IPS-NIHi11 (cell line): ENCODE measurements around the gene RNLS.
"Not testable (repeated sequence)": the region's sequence is repeated elsewhere in the genome, so short reads cannot be mapped to it uniquely, and the experiment has no call there.

Experiments
- DNase-seq: peaks from one replicate; pipeline ENCODE4 v3.0.0; 2012; ENCODE audit warnings: mixed read lengths, low spot score

RNLS gene

GRCh38 chr10:88293651-88294230, 289.4 kb downstream of the RNLS start:
- no peak for DNase-seq

GRCh38 chr10:88293073-88293472, 290.0 kb downstream of the RNLS start:
- no peak for DNase-seq

GRCh38 chr10:88292185-88292514, 291.0 kb downstream of the RNLS start:
- DNase-seq = no peak

GRCh38 chr10:88291289-88292184, 291.6 kb downstream of the RNLS start:
- DNase-seq = no peak

GRCh38 chr10:88289342-88289741, 293.8 kb downstream of the RNLS start:
- DNase-seq = no peak

- no peak for DNase-seq
Measured at GRCh38 chr10:88288320-88289059, 294.6 kb downstream of the RNLS start.

- DNase-seq = no peak
Measured at GRCh38 chr10:88286030-88286429, 297.1 kb downstream of the RNLS start.

- no peak for DNase-seq
Measured at GRCh38 chr10:88281592-88282347, 301.3 kb downstream of the RNLS start.

GRCh38 chr10:88280518-88280917, 302.6 kb downstream of the RNLS start:
- no peak for DNase-seq

- no peak for DNase-seq
Measured at GRCh38 chr10:88278912-88279311, 304.2 kb downstream of the RNLS start.

GRCh38 chr10:88276945-88277344, 306.2 kb downstream of the RNLS start:
- not testable (repeated sequence) for DNase-seq

GRCh38 chr10:88274286-88274685, 308.8 kb downstream of the RNLS start:
- no peak for DNase-seq

GRCh38 chr10:88273567-88273966, 309.6 kb downstream of the RNLS start:
- DNase-seq = no peak

GRCh38 chr10:88271761-88272543, 311.2 kb downstream of the RNLS start:
- DNase-seq = no peak

- DNase-seq = no peak
Measured at GRCh38 chr10:88270871-88271713, 312.0 kb downstream of the RNLS start.

GRCh38 chr10:88270061-88270808, 312.9 kb downstream of the RNLS start:
- DNase-seq = no peak

- DNase-seq = no peak
Measured at GRCh38 chr10:88262591-88263234, 320.4 kb downstream of the RNLS start.

- DNase-seq = no peak
Measured at GRCh38 chr10:88261152-88261551, 322.0 kb downstream of the RNLS start.

GRCh38 chr10:88260329-88261051, 322.6 kb downstream of the RNLS start:
- no peak for DNase-seq
